ENCODE data around the gene SAE1.

- TF ChIP-seq CTCF (IDR thresholded peaks at IDR 0.05; ENCODE audit: borderline replicate concordance, extremely low read depth, low read length, poor library complexity, severe bottlenecking) = no peak
- TF ChIP-seq EZH2 (IDR thresholded peaks at IDR 0.05; ENCODE audit: borderline replicate concordance, low read depth, low read length, severe bottlenecking) = no peak
Measured at GRCh38 chr19:47109177-47109540, 21.5 kb upstream of the SAE1 start.

All from DND-41 (cell line).